ENCODE measurements around the gene JAG2.

The JAG2 gene

DNA sequence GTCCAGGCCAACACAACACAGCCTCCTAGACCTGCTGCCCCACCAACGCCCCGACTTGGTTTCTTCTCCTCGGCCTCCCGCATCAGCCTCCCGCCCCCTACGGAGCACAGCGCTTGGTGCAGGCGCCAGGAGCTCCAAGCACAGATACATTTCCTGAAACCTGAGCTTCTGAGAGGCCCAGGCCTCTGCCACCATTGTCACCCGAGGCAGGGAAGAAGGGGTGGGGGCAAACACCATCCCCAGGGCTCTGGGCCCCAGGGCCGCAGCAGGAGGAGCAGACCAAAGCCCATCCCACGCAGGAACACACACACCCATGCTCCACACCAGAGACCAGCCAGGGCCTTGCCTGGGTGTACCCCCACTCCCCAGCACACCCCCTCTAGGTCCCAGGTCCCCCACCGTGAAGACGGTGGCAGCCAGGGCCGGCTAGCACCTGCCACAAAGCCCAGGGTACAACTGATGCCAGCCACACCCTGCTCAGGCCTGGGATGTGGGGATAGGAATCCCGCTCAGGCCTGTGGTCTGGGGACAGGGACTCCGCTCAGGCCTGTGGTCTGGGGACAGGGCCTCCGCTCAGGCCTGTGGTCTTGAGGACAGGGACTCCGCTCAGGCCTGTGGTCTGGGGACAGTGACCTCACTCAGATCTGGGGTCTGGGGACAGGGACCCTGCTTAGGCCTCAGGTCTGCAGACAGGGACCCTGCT, 5.4 kb downstream of the JAG2 start:
- DNase-seq, result peak; percentile 83

DNA sequence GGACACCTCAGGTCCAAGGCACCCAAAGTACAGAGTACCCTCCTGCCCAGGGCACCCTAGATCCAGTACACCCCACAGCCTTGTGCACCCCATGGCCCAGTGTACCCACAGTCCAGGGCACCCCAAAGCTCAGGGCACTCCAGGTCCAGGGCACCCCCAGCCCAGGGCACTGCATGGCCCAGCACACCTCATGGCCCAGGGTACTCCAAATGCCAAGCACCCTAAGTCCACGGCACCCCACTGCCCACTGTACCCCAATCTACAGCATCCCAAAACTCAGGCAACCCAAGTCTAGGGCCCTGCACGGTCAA, 6.0 kb downstream of the JAG2 start:
- no peak for DNase-seq

DNA sequence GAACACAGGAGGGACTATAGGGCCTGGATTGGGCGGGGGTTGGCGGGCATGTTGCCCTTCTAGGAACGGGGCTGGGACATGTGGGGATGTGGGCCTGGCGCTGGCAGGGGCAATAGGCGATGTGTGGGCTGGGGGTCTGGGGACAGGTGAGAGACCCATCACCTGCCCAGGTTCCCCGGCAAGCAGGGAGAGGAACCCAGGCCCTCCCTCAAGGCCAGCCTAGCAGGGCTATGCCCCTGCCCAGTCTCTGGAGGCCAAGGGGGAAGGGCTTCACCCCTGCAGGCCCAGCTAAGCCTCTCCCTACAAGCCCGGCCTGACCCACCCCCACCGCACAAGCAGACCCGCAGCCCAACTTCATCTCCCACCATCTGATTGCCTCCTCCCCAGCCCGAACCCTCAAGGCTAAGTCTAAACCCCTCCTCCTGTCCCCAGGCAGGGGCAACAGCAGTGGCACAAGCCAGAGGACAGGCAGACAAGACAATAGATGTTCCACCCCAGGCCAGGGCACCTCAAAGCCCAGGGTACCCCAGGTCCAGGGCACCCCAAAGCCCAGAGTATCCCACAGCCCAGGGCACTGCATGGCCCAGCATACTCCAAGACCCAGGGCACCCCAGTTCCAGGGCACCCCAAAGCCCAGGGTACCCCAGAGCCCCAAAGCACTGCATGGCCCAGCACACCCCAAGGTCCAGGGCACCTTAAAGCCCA, 6.5 kb downstream of the JAG2 start:
- DNase-seq, result no peak

DNA sequence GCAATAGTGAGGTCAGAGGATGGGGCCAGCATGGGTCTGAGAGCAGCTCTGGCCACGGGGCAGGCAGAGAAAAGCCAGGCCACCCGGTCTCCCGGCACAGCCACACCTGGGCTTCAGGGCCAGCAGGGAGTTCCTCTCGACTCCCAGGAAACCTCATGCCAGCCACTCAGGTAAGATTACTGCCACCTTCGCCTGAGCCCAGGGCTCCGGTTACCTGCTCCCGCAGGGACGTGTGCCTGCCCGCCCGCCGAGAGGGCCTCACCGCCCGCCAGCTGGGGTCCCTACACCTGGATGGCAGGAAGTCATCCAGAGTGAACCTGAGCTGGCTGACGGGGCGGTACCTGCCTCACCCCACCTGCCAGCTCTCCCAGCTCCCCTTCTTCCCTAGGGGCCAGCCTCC, 7.3 kb downstream of the JAG2 start:
- peak; percentile 84 for DNase-seq

GRCh38 chr14:105160776-105161175, 7.8 kb downstream of the JAG2 start:
- DNase-seq, result no peak

GRCh38 chr14:105159344-105159743, 9.2 kb downstream of the JAG2 start:
- no peak for DNase-seq

DNA sequence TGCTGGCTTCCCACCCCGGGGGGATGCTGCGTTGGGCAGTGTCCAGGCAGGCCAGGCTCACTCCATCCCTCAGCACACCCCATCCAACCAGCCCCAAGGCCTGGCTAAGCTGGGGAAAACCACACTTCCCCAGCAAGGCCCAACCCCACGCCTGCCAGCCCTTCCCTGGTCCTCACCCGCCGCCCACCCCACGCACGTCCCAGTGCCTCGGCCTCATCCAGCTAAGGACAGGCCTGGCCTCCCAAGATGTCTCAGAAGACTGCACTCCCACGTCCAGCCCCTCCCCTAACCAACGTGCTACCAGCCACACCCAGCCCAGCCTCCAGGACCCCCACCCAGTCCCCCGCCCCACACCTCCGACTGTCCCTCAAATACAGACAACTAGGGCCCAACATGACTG, 9.8 kb downstream of the JAG2 start:
- no peak for DNase-seq

- DNase-seq, result no peak
Measured at GRCh38 chr14:105157872-105158271, 10.7 kb downstream of the JAG2 start.

DNA sequence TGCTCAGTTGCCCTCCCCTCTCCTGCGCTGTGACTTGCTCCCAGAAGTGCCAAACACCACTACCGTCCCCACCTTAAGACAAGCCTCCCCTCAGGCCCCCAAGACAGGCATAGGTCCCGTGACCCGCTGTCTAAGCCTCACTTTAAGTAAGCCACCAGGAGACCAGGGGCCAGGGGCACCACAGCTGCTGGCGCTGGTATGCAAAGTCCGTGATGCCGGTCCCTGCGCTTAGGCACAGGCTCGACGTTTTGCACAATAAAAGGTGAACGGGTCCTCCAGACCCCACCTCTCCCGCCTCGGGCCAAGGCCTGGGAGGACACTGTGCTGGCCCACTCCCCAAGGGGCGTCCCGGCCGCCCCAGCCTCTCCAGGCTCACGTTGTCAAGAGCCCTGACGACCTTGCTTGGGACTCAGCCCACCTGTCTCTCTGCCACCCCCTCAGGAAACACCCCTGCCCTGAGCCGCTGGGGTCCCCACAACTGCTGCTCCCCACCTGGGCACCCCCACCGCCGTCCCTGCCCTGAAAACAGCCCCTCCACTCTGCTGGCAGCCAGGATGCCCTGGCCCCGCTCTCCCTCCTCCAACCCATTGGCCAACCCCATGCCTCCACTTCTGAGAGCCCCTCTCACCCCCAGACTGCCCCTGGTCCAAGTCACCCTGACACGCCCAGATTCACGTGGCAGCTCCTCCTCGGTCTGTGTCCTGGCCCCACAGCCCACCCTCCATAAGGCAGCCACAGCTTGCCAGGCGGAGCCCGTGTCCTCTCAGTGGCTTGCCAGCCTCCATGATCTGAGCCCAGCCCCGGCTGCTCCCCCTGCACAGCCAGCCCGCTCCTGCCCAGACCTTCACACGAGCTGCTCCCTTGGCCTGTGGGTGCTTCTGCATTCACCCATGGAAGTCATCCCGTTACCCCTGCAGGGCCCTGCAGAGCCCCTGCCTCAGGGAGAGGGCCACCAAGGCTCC, 11.9 kb downstream of the JAG2 start:
- DNase-seq, result no peak

- DNase-seq, result no peak
Measured at GRCh38 chr14:105155681-105156413, 12.7 kb downstream of the JAG2 start.

DNA sequence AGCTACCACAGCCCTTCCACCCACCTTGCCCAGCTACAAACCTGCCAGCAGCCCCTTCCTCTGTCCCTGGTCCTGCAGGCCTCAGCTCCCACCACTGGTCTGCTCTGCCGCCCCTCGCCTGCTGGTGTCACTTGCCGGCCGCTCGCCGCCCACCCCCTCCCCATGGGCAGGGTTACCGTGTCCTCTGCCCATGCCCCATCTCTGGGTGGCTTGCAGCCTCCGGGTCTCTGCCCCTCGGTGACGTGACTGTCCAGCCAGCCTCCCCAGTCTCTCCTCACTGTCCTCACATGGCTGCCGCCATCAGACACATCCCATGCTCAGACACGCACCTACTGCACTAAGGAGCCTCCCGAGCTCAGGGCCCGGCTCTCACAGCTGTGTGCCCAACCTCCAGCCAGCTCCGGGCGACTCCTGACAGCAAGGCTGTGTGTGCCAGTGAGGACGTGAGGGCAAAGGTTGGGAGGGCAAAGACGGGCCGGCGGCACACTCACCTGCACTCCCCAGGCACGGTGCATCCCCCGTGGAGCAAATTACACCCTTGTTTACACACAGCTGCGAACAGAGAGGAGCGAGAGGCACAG, 13.4 kb downstream of the JAG2 start:
- no peak for DNase-seq

GRCh38 chr14:105154476-105154871, 14.1 kb downstream of the JAG2 start:
- DNase-seq, result no peak

DNA sequence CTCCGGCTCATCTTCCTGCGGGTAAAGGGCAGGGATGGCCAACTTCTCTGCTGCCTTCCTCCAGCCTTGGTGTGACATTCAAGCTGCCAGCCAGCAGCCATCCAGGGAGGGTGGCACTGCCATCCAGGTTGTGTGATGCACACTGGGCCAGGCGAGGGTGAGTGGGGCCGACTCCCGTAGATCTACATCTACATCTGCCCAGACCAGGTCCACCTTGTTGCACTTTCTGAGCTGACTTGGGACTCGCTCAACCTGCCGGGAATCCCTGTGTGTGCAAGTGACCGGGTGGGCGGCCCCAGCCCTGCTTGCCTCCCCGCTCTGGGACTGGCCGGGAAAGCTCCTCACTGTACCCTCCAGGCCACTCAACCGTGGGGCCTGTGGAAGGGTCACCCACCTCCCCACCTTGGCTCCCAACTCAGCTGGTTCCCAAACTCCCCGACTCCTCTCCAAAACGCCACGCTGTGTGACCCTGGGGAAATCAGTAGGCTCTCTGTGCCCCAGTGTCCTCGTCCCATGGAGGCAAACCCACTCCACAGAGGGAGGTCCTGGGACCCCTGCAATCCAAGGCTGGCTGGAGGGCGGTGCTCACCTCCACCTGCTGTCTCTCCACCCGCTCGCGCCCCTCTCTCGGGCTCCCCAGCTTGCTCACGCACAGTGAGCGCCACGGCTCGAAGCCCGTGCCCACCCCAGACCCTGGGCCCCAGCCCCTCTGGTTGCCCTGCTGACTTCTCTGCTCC, 14.7 kb downstream of the JAG2 start:
- no peak for DNase-seq

DNA sequence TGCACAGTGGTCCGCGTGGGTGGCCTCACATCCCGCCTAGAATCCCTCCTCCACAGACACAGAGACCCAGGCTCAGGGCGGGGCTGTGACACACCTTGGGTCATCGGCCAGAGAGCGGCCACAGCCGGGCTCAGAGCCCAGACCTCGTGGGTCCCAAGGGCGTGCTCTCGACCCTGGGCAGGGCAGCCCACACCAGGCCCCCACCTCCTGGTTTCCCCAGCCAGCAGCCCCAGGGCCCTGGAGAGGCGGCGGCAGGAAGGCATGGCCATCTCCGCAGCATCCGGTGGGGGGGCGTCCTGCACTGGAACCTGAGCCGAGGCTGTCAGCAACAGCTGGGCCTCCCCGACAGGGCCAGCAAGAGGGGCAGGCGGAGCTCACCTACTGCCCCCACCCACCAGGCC, 15.2 kb downstream of the JAG2 start:
- no peak for DNase-seq

GRCh38 chr14:105152794-105153241, 15.8 kb downstream of the JAG2 start:
- no peak for DNase-seq

GRCh38 chr14:105151838-105152793, 16.5 kb downstream of the JAG2 start:
- DNase-seq, result no peak

DNA sequence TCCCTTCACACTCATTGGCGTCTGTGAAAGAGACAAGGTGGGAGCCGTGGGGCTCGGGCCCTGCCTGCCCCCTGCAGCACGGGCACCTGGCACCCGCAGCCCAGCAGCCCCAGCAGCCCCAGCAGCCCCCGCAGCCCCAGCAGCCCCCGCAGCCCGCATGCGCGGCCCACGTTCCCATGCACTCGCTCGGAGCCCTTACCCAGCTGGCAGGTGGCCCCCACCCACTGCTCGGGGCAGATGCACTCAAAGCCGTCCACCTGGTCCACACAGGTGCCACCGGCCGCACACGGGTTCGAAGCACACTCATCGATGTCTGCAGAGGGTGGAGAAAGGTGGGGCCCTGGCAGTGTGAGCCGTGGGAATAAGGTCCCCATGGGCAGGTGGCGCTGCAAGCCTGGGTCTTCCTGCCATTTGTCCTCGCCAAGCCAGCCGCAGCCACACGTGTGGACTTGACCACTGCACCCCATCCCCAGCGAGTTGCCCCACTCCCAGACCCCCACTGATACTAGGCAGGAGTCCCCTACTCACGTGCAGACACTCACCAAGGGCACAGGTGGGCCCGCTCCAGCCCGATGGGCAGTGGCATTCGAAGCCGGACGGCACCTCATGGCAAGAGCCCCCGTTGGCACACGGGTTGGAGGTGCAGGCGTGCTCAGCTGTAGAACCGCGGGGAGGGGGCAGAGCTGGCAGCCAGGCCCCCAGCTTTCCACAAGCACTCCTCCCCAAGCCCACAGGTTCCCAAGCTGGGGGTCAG, 17.3 kb downstream of the JAG2 start:
- DNase-seq, result no peak

DNA sequence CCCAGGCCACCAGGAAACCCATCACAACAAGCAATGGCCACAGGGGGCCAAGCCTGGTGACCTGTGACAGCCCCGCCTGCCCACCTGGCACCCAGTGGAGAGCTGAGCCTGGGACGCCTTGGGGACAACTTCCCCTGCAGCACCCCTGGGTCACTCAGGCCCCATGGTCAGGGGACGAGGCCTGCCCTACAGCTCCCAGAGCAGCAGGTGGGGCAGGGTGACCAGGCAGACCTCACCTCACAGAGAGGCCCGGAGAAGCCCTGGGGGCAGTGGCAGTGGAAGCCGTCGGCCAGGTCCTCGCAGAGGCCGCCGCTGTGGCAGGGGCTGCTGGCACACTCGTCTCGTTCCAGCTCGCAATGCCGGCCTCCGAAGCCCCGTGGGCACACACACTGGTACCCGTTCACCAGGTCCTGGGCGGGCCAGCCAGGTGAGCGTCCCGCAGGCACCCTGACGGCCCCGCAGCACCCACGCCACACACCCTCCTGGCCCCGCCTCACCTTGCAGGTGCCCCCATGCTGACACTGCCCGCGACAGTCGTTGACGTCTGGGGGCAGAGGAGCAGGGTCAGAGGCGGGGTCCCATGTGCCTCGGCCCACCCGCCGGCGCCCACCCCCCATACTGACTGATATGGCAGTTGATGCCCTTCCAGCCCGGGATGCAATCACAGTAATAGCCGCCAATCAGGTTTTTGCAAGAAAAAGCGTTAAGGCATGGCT, 18.1 kb downstream of the JAG2 start:
- DNase-seq, result no peak

GRCh38 chr14:105150026-105150367, 18.6 kb downstream of the JAG2 start:
- no peak for DNase-seq
